Panc1 (cell line): ENCODE measurements around the gene CDH13. TPM values are rescaled to one million over a fixed set of nuclear protein-coding genes. Genes with fewer than 3 reads are reported as not detected.

Experiments
- ATAC-seq: fragments of 200-7000 bp; cut with Tn5 transposase; 2 replicates; pipeline ENCODE4 v1.9.1; 2020; ENCODE audit warnings: mild to moderate bottlenecking, moderate library complexity
- BruUV-seq: library from RNA; stranded (reverse); fragments of 400-500 nt; replicated peaks from 2 replicates; lab custom pipeline; 2021; lab: Mats Ljungman, UMichigan
- CTCF ChIA-PET: fragments of 300-600 bp; sonication (Branson Sonifier 250); formaldehyde crosslinking; loops from one replicate; lab custom pipeline; 2022; ENCODE audit warnings: antibody characterized with exemption; lab: Charles Lee
- POLR2A ChIA-PET: fragments of 300-600 bp; sonication (Branson Sonifier 250); formaldehyde crosslinking; loops from one replicate; lab custom pipeline; 2022; ENCODE audit warnings: antibody characterized with exemption; lab: Charles Lee
- DNase-seq: peaks from one replicate; pipeline ENCODE4 v3.0.0-alpha.2; 2010; ENCODE audit warnings: low read depth, low spot score
- H3K27ac ChIP-seq: 2 replicates; pipeline ENCODE4 v1.5.1; 2011; ENCODE audit warnings: mild to moderate bottlenecking, low read length, inconsistent platforms
- H3K27me3 ChIP-seq: fragments of 200-500 bp; sonication (Bioruptor generic); 2 replicates; pipeline ENCODE4 v1.6.0; 2014; ENCODE audit warnings: low read length, inconsistent platforms; ENCODE audit not compliant: control insufficient read depth, insufficient read depth
- H3K36me3 ChIP-seq: fragments of 200-500 bp; sonication (Bioruptor generic); 2 replicates; pipeline ENCODE4 v1.5.1; 2014; ENCODE audit warnings: inconsistent platforms, mild to moderate bottlenecking, low read length, moderate library complexity; ENCODE audit not compliant: control insufficient read depth, insufficient read depth
- H3K4me1 ChIP-seq: 2 replicates; pipeline ENCODE4 v1.5.1; 2011; ENCODE audit warnings: inconsistent platforms, mild to moderate bottlenecking, low read length, moderate library complexity; ENCODE audit not compliant: control insufficient read depth, insufficient read depth
- H3K4me3 ChIP-seq, 2 experiments: 2 replicates each; pipeline ENCODE4 v1.5.1; 2011 to 2012; ENCODE audit warnings: low read depth in 2 of 2, low read length in 2 of 2, mild to moderate bottlenecking in 2 of 2, inconsistent platforms in 1 of 2, moderate library complexity in 1 of 2
- H3K9me3 ChIP-seq: fragments of 200-500 bp; sonication (Bioruptor generic); 2 replicates; pipeline ENCODE4 v1.5.1; 2014; ENCODE audit warnings: low read depth, mild to moderate bottlenecking, inconsistent platforms, low read length, moderate library complexity; ENCODE audit not compliant: control insufficient read depth, insufficient read depth
- CTCF ChIP-seq: fragments of 450-650 bp; IDR thresholded peaks from 2 replicates; pipeline ENCODE4 v1.5.1; 2017; ENCODE audit warnings: mild to moderate bottlenecking
- POLR2AphosphoS5 ChIP-seq: IDR thresholded peaks from 2 replicates; pipeline ENCODE4 v1.6.1; 2012; ENCODE audit warnings: mild to moderate bottlenecking, low read depth, low read length, moderate library complexity
- REST ChIP-seq, 2 experiments: IDR thresholded peaks; 2 replicates each; pipeline ENCODE4 v1.6.1; 2011 to 2012; ENCODE audit warnings: low read depth in 2 of 2, control low read depth in 1 of 2, low read length in 1 of 2, mild to moderate bottlenecking in 1 of 2, moderate library complexity in 1 of 2; ENCODE audit not compliant: insufficient read depth in 1 of 2
- SIN3A ChIP-seq: IDR thresholded peaks from 2 replicates; pipeline ENCODE4 v1.6.1; 2012; ENCODE audit warnings: low read depth, mild to moderate bottlenecking, low read length, moderate library complexity, borderline replicate concordance; ENCODE audit not compliant: insufficient read depth
- TCF7L2 ChIP-seq: IDR thresholded peaks from 2 replicates; pipeline ENCODE4 v1.6.1; 2011; ENCODE audit warnings: mild to moderate bottlenecking, low read depth, low read length, inconsistent platforms
- in situ Hi-C: cut with HindIII; loops from 2 replicates; pipeline ENCODE4 v1.10.0; 2016; ENCODE audit warnings: low sequenced_read_pairs, low pct_unique_long_range_greater_than_20kb
- intact Hi-C: fragments of 100-400 bp; cut with micrococcal nuclease; formaldehyde crosslinking; loops from one replicate; pipeline ENCODE4 v1.10.0; 2022; ENCODE audit not compliant: unreplicated experiment
- total RNA-seq: library from RNA; stranded (reverse); gene quantifications from one replicate; pipeline ENCODE4 v1.2.1, GENCODE V29; 2021; ENCODE audit not compliant: unreplicated experiment

CDH13 gene
- total RNA-seq, 1 experiment from 2014 or later, result not detected

GRCh38 chr16:82960918-82961317 lies 334.1 kb downstream of the CDH13 start:
- ChIA-PET POLR2A (no interaction called here), CTCF (no interaction called here)
- Histone ChIP-seq H3K4me1 (no peaks in the 10 kb centered on the region), H3K4me3 (no peak overlapping the region), H3K9me3 (no peaks in the 10 kb centered on the region), H3K27me3 (no peaks in the 10 kb centered on the region), H3K27ac (no peak overlapping the region), H3K36me3 (no peaks in the 10 kb centered on the region)
- no TSS peak for BruUV-seq
- intact Hi-C loops, result no loop called here
- ATAC-seq (no peak), DNase-seq (no peak)
- in situ Hi-C loops, result no loop called here
- TF ChIP-seq CTCF (no peak), REST (IDR thresholded peaks at IDR 0.05; ENCODE audit: insufficient read depth in 1 of 2, low read depth in 2 of 2, low read length in 1 of 2) (no peak), POLR2AphosphoS5 (no peak)

GRCh38 chr16:82963653-82964052 lies 336.9 kb downstream of the CDH13 start:
- H3K4me1 ChIP-seq, result no peaks in the 10 kb centered on the region
- H3K27ac ChIP-seq, result no peak overlapping the region
- H3K4me3 ChIP-seq, result no peak overlapping the region
- no peaks in the 10 kb centered on the region for H3K9me3 ChIP-seq
- in situ Hi-C loops (no loop called here), intact Hi-C loops (no loop called here)
- BruUV-seq, result no TSS peak
- no peak for TF ChIP-seq TCF7L2
- TF ChIP-seq POLR2AphosphoS5, result no peak
- TF ChIP-seq SIN3A, result no peak
- TF ChIP-seq REST (IDR thresholded peaks at IDR 0.05; ENCODE audit: insufficient read depth in 1 of 2, low read depth in 2 of 2, low read length in 1 of 2), result no peak
- TF ChIP-seq CTCF, result no peak
- H3K27me3 ChIP-seq, result no peaks in the 10 kb centered on the region
- no peaks in the 10 kb centered on the region for H3K36me3 ChIP-seq
- ATAC-seq, result no peak
- CTCF ChIA-PET, result no interaction called here
- POLR2A ChIA-PET, result no interaction called here
- no peak for DNase-seq
